Tibial artery (tissue), 4 donors: ENCODE data around the gene BPIFB3.

Experiments used
- DNase-seq, 2 donors: peaks; one replicate each; pipeline ENCODE4 v3.0.0-alpha.2; 2019
- H3K27ac ChIP-seq, 2 donors: fragments of 200-600 bp; sonication (generic) in 1 of 2; 1 replicate in 1 of 2; 2 replicates in 1 of 2; pipeline ENCODE4 v1.5.1; 2018 to 2019; ENCODE audit warnings: mild to moderate bottlenecking in 1 of 2
- H3K27me3 ChIP-seq, 2 donors: fragments of 200-600 bp; sonication (generic) in 1 of 2; one replicate each; pipeline versions ENCODE4 v1.5.1 to v1.6.0; 2016 to 2019
- H3K36me3 ChIP-seq, 3 donors: fragments of 200-600 bp; sonication (generic) in 2 of 3; one replicate each; pipeline ENCODE4 v1.5.1; 2016 to 2019; ENCODE audit warnings: mild to moderate bottlenecking in 2 of 3
- H3K4me1 ChIP-seq, 4 donors: fragments of 200-600 bp; sonication (generic) in 2 of 4; 1 replicate in 3 of 4; 2 replicates in 1 of 4; pipeline ENCODE4 v1.5.1; 2016 to 2019
- H3K4me3 ChIP-seq, 2 donors: fragments of 200-600 bp; sonication (generic) in 1 of 2; 1 replicate in 1 of 2; 2 replicates in 1 of 2; pipeline ENCODE4 v1.5.1; 2018 to 2019; ENCODE audit warnings: mild to moderate bottlenecking in 2 of 2
- H3K9me3 ChIP-seq, 3 donors: fragments of 200-600 bp; sonication (generic) in 1 of 3; one replicate each; pipeline ENCODE4 v1.5.1; 2016 to 2019
- intact Hi-C: fragments of 100-400 bp; cut with DNase I; formaldehyde crosslinking; loops from one replicate; pipeline ENCODE4 v1.15.0; 2023; ENCODE audit warnings: low total_unique reads
- TF ChIP-seq, protein P1 (sequence below), 2 experiments: fragments of 200-600 bp in 1 of 2; fragments of 450-650 bp in 1 of 2; IDR thresholded peaks; one replicate each; pipeline ENCODE4 v1.5.1; 2017 to 2019; ENCODE audit warnings: antibody characterized with exemption in 2 of 2, mild to moderate bottlenecking in 1 of 2, moderate library complexity in 1 of 2

Gene BPIFB3, protein sequence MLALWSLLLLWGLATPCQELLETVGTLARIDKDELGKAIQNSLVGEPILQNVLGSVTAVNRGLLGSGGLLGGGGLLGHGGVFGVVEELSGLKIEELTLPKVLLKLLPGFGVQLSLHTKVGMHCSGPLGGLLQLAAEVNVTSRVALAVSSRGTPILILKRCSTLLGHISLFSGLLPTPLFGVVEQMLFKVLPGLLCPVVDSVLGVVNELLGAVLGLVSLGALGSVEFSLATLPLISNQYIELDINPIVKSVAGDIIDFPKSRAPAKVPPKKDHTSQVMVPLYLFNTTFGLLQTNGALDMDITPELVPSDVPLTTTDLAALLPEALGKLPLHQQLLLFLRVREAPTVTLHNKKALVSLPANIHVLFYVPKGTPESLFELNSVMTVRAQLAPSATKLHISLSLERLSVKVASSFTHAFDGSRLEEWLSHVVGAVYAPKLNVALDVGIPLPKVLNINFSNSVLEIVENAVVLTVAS

GRCh38 chr20:33053291-33054106, at the start of gene BPIFB3:
BPIFB3 (plus strand) TSS chr20:33053903; CDS start chr20:33055436, 1,533 bp downstream.
- H3K27ac ChIP-seq = no peak within 1 kb of the TSS
- no peak within 1 kb of the TSS for H3K4me3 ChIP-seq
- no peaks in the 10 kb centered on the region for H3K36me3 ChIP-seq

GRCh38 chr20:33004141-33004751, 49.5 kb upstream of the BPIFB3 start, which contains the start of gene SUN5:
SUN5 (minus strand) TSS chr20:33004433; CDS start chr20:33004340, 93 bp downstream.
- Histone ChIP-seq H3K9me3 (peaks cover 0 to 5% (median 0%) of the 10 kb centered on the region in 3 donors), H3K27me3 (peaks cover 0 to 3% of the 10 kb centered on the region in 2 donors), H3K27ac (no peak within 1 kb of the TSS), H3K36me3 (no peaks in the 10 kb centered on the region), H3K4me1 (no peaks in the 10 kb centered on the region), H3K4me3 (no peak within 1 kb of the TSS)
- TF ChIP-seq, protein P1, sequence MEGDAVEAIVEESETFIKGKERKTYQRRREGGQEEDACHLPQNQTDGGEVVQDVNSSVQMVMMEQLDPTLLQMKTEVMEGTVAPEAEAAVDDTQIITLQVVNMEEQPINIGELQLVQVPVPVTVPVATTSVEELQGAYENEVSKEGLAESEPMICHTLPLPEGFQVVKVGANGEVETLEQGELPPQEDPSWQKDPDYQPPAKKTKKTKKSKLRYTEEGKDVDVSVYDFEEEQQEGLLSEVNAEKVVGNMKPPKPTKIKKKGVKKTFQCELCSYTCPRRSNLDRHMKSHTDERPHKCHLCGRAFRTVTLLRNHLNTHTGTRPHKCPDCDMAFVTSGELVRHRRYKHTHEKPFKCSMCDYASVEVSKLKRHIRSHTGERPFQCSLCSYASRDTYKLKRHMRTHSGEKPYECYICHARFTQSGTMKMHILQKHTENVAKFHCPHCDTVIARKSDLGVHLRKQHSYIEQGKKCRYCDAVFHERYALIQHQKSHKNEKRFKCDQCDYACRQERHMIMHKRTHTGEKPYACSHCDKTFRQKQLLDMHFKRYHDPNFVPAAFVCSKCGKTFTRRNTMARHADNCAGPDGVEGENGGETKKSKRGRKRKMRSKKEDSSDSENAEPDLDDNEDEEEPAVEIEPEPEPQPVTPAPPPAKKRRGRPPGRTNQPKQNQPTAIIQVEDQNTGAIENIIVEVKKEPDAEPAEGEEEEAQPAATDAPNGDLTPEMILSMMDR (IDR thresholded peaks at IDR 0.05) = no peak
- no peak for DNase-seq
- intact Hi-C loops = no loop called here

More at GRCh38 chr20:33053291-33054106, at the start of gene BPIFB3:
- intact Hi-C loops = no loop called here
- Histone ChIP-seq H3K27me3 (peaks cover 0 to 23% of the 10 kb centered on the region in 2 donors), H3K9me3 (no peaks in the 10 kb centered on the region), H3K4me1 (no peaks in the 10 kb centered on the region)
- TF ChIP-seq, protein P1 (IDR thresholded peaks at IDR 0.05) = no peak
- no peak for DNase-seq

GRCh38 chr20:33005132-33005566, 48.6 kb upstream of the BPIFB3 start:
- H3K36me3 ChIP-seq = no peaks in the 10 kb centered on the region
- no peak for DNase-seq
- peaks cover 0 to 5% (median 0%) of the 10 kb centered on the region in 3 donors for H3K9me3 ChIP-seq
- H3K27ac ChIP-seq = no peak overlapping the region
- TF ChIP-seq, protein P1 (IDR thresholded peaks at IDR 0.05) = peak in 1 of 2 experiments; percentile 7
- no peak overlapping the region for H3K4me3 ChIP-seq
- H3K27me3 ChIP-seq = peaks cover 0 to 7% of the 10 kb centered on the region in 2 donors
- H3K4me1 ChIP-seq = no peaks in the 10 kb centered on the region
- intact Hi-C loops = no loop called here

DNA sequence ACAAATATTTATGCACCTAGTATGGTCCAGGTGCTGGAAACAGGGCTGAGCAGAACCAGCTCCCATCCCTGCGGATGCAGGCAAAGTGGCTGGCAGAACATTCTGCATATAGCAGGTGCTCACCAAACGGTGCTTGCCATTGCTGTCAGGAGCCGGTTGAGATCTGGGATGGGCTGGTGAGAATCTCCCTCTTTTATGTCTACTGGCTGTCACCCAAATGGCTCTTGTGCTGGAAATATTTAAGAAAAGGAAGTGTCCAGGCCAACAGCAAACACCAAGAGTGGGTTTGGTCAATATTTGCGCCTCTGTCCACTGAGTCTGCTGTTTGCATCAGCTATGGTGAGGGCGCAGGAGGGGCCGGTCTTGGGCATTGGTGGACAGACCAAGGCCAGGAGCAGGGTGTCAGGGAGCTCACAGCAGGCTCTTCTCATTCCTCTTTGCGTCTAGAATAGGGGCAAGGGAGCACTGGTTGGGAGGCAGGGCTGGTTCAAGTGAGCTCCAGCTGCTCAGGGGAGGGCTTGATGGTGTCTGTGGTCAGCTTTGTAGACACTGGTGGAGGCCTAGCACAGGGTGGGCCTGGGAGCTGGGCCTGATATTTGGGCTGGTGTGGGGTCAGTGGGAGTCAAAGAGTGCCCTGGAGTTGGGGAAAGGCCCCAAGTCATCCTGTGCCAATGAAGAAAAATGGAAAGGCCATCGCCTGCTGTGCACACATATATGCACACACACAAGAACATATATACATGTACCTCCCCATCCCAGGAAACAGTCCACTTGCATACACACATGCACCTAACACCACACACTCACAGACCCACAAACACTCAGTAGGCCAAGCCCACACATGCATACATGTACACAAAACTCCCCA, 47.6 kb upstream of the BPIFB3 start:
- peaks cover 0 to 15% of the 10 kb centered on the region in 2 donors for H3K27me3 ChIP-seq
- no peaks in the 10 kb centered on the region for H3K36me3 ChIP-seq
- H3K9me3 ChIP-seq = peaks cover 0 to 5% (median 0%) of the 10 kb centered on the region in 3 donors
- no peaks in the 10 kb centered on the region for H3K4me1 ChIP-seq
- intact Hi-C loops = no loop called here
- TF ChIP-seq, protein P1 (IDR thresholded peaks at IDR 0.05) = no peak
- H3K4me3 ChIP-seq = no peak overlapping the region
- no peak overlapping the region for H3K27ac ChIP-seq
- DNase-seq = no peak
